GM15510 (cell line): ENCODE data around the gene IQSEC1.

Experiments
- POLR2A ChIP-seq: IDR thresholded peaks from 3 replicates; pipeline ENCODE4 v1.6.1; 2011; ENCODE audit warnings: borderline replicate concordance; ENCODE audit not compliant: insufficient read length; ENCODE audit errors: extremely low read depth

The IQSEC1 gene

GRCh38 chr3:12987602-12988001 is 85.6 kb downstream of the IQSEC1 start:
- TF ChIP-seq POLR2A = no peak

GRCh38 chr3:12986986-12987385 is 86.2 kb downstream of the IQSEC1 start:
- TF ChIP-seq POLR2A = no peak

- no peak for TF ChIP-seq POLR2A
Measured at GRCh38 chr3:12986521-12986920, 86.7 kb downstream of the IQSEC1 start.

- TF ChIP-seq POLR2A = no peak
Measured at GRCh38 chr3:12986031-12986430, 87.2 kb downstream of the IQSEC1 start.

GRCh38 chr3:12985148-12985547 is 88.1 kb downstream of the IQSEC1 start:
- TF ChIP-seq POLR2A = no peak

GRCh38 chr3:12984023-12984823 is 89.0 kb downstream of the IQSEC1 start:
- TF ChIP-seq POLR2A = no peak

- TF ChIP-seq POLR2A = no peak
Measured at GRCh38 chr3:12983319-12983718, 89.9 kb downstream of the IQSEC1 start.

GRCh38 chr3:12982619-12983101 is 90.6 kb downstream of the IQSEC1 start:
- no peak for TF ChIP-seq POLR2A

GRCh38 chr3:12981306-12982275 is 91.6 kb downstream of the IQSEC1 start:
- TF ChIP-seq POLR2A = no peak

GRCh38 chr3:12980596-12981290 is 92.5 kb downstream of the IQSEC1 start:
- no peak for TF ChIP-seq POLR2A

GRCh38 chr3:12979947-12980487 is 93.2 kb downstream of the IQSEC1 start:
- no peak for TF ChIP-seq POLR2A

- TF ChIP-seq POLR2A = no peak
Measured at GRCh38 chr3:12979151-12979946, 93.9 kb downstream of the IQSEC1 start.

GRCh38 chr3:12978682-12979081 is 94.5 kb downstream of the IQSEC1 start:
- no peak for TF ChIP-seq POLR2A
